Spleen (tissue), 11 donors: ENCODE data around the gene MACROD2. TPM values are rescaled to one million over a fixed set of nuclear protein-coding genes. Genes with fewer than 3 reads are reported as not detected.

ENCODE experiments used
- DNase-seq: peaks from one replicate; pipeline ENCODE4 v3.0.0-alpha.2; 2020
- H3K27ac ChIP-seq, 8 donors: fragments of 200-600 bp; sonication (generic) in 7 of 8; 1 replicate in 4 of 8; 2 replicates in 4 of 8; pipeline versions ENCODE4 v1.5.0 to v1.8.0; 2016 to 2021; ENCODE audit warnings: inconsistent platforms in 4 of 8, mild to moderate bottlenecking in 4 of 8, moderate library complexity in 1 of 8
- H3K27me3 ChIP-seq, 7 donors: fragments of 200-600 bp; sonication (generic) in 6 of 7; replicated peaks in 1 of 7; 1 replicate in 4 of 7; 2 replicates in 3 of 7; pipeline versions ENCODE4 v1.5.0 to v1.8.0; 2016 to 2021; ENCODE audit warnings: inconsistent platforms in 3 of 7, mild to moderate bottlenecking in 1 of 7
- H3K36me3 ChIP-seq, 6 donors: fragments of 200-600 bp; sonication (generic) in 5 of 6; 1 replicate in 4 of 6; 2 replicates in 2 of 6; pipeline versions ENCODE4 v1.5.0 to v1.8.0; 2016 to 2021; ENCODE audit warnings: inconsistent platforms in 2 of 6
- H3K4me1 ChIP-seq, 6 donors: fragments of 200-600 bp; sonication (generic) in 5 of 6; 1 replicate in 3 of 6; 2 replicates in 3 of 6; pipeline versions ENCODE4 v1.5.0 to v1.8.0; 2016 to 2021; ENCODE audit warnings: inconsistent platforms in 3 of 6
- H3K4me3 ChIP-seq, 8 donors: fragments of 200-600 bp; sonication (generic) in 7 of 8; 1 replicate in 4 of 8; 2 replicates in 4 of 8; pipeline versions ENCODE4 v1.5.0 to v1.8.0; 2016 to 2021; ENCODE audit warnings: inconsistent platforms in 4 of 8, mild to moderate bottlenecking in 4 of 8, moderate library complexity in 2 of 8
- H3K9me3 ChIP-seq, 8 donors: fragments of 200-600 bp; sonication (generic) in 7 of 8; 1 replicate in 4 of 8; 2 replicates in 4 of 8; pipeline versions ENCODE4 v1.5.0 to v1.8.0; 2016 to 2021; ENCODE audit warnings: inconsistent platforms in 4 of 8
- CTCF ChIP-seq, 11 experiments: fragments of 200-600 bp in 7 of 11; fragments of 450-650 bp in 4 of 11; sonication (generic) in 4 of 11; IDR thresholded peaks in 8 of 11; conservative IDR thresholded peaks in 3 of 11; 1 replicate in 7 of 11; 2 replicates in 4 of 11; pipeline versions ENCODE4 v1.4.0 to v1.8.0; 2016 to 2021; ENCODE audit warnings: antibody characterized with exemption in 11 of 11, inconsistent platforms in 4 of 11, mild to moderate bottlenecking in 1 of 11
- POLR2A ChIP-seq, 3 donors: fragments of 450-650 bp; IDR thresholded peaks; one replicate each; pipeline ENCODE4 v1.5.1; 2017; ENCODE audit warnings: antibody characterized with exemption in 3 of 3, mild to moderate bottlenecking in 1 of 3
- POLR2AphosphoS5 ChIP-seq, 3 donors: sonication (generic); formaldehyde crosslinking; IDR thresholded peaks; one replicate each; pipeline ENCODE4 v1.5.1; 2017; ENCODE audit warnings: antibody characterized with exemption in 3 of 3
- WGBS, 5 donors: extraction: QIAGEN DNeasy Blood & Tissue Kit in 3 of 5; methylation state at CpG; one replicate each; pipeline versions ENCODE4 v1.1.5 to v1.1.7; 2013 to 2018; 5-methylcytosine and 5-hydroxymethylcytosine counted together
- intact Hi-C: fragments of 100-400 bp; cut with DNase I; formaldehyde crosslinking; loops from one replicate; pipeline ENCODE4 v1.15.0; 2023; ENCODE audit warnings: low total_unique reads
- polyA plus RNA-seq, 3 donors: library from polyadenylated mRNA; stranded (reverse); fragments of 200-250 nt; gene quantifications; one replicate each; pipeline ENCODE4 v1.2.1, GENCODE V29; 2013
- total RNA-seq, 7 donors: library from RNA; depleted of rRNA in 3 of 7; stranded (reverse); fragments of >200 nt in 3 of 7; fragmentation: NEBNext Ultra II Directional in 4 of 7; extraction: Animal tissue kit (Norgen Biotek cat#: 25700) in 4 of 7; gene quantifications; one replicate each; pipeline versions ENCODE4 v1.1.0 to v1.2.1, GENCODE V29; 2016 to 2021
- donor health status: healthy with polysubstance abuse.
- donor health status: DM: no; HTN: no; CAD: no; lungs with moderate emphysema.
- donor health status: DM: no; HTN: no; CAD: no.
- donor health status: Bipolar disorder and iron deficiency.
- donor health status: healthy.
- donor health status: DM: no; HTN: no; CAD: no.
- donor health status: DM: yes; HTN: yes; CAD: no.

The MACROD2 gene
- total and polyA plus RNA-seq, 10 donors, result 1.5 to 4.7 (median 3.4) TPM

- WGBS, 5 donors, result 76 to 94% (median 83%) methylated on average over 3 of the region's 3 CpGs
Observed at GRCh38 chr20:15288106-15288505, 1292.8 kb downstream of the MACROD2 start.

GRCh38 chr20:15289337-15289736 lies 1294.0 kb downstream of the MACROD2 start:
- H3K36me3 ChIP-seq, result no peaks in the 10 kb centered on the region
- no peak for DNase-seq
- H3K27me3 ChIP-seq, result no peaks in the 10 kb centered on the region
- no peak overlapping the region for H3K4me3 ChIP-seq
- no peaks in the 10 kb centered on the region for H3K9me3 ChIP-seq
- 57 to 79% (median 59%) methylated on average over 4 of the region's 4 CpGs for WGBS, 5 donors
- no peaks in the 10 kb centered on the region for H3K4me1 ChIP-seq
- intact Hi-C loops, result no loop called here
- H3K27ac ChIP-seq, result no peak overlapping the region
- TF ChIP-seq POLR2A (IDR thresholded peaks at IDR 0.05), result no peak
- TF ChIP-seq POLR2AphosphoS5 (IDR thresholded peaks at IDR 0.05), result no peak
- TF ChIP-seq CTCF (IDR thresholded peaks at IDR 0.05 in 8 of 11, conservative IDR thresholded peaks at IDR 0.05 in 3 of 11), result no peak

More at GRCh38 chr20:15288106-15288505, 1292.8 kb downstream of the MACROD2 start:
- H3K4me1 ChIP-seq, result no peaks in the 10 kb centered on the region
- H3K27me3 ChIP-seq, result no peaks in the 10 kb centered on the region
- no peak for DNase-seq
- no peaks in the 10 kb centered on the region for H3K36me3 ChIP-seq
- TF ChIP-seq POLR2A (IDR thresholded peaks at IDR 0.05) (no peak), CTCF (IDR thresholded peaks at IDR 0.05 in 8 of 11, conservative IDR thresholded peaks at IDR 0.05 in 3 of 11) (no peak), POLR2AphosphoS5 (IDR thresholded peaks at IDR 0.05) (no peak)
- H3K9me3 ChIP-seq, result no peaks in the 10 kb centered on the region
- no peak overlapping the region for H3K27ac ChIP-seq
- intact Hi-C loops, result no loop called here
- H3K4me3 ChIP-seq, result no peak overlapping the region

- 79 to 90% (median 84%) methylated on average over 4 of the region's 4 CpGs for WGBS, 5 donors
- Histone ChIP-seq H3K27me3 (no peaks in the 10 kb centered on the region), H3K4me3 (no peak overlapping the region), H3K9me3 (no peaks in the 10 kb centered on the region), H3K36me3 (no peaks in the 10 kb centered on the region), H3K27ac (no peak overlapping the region), H3K4me1 (no peaks in the 10 kb centered on the region)
- intact Hi-C loops, result no loop called here
- DNase-seq, result no peak
- no peak for TF ChIP-seq CTCF (IDR thresholded peaks at IDR 0.05 in 8 of 11, conservative IDR thresholded peaks at IDR 0.05 in 3 of 11)
- TF ChIP-seq POLR2A (IDR thresholded peaks at IDR 0.05), result no peak
- TF ChIP-seq POLR2AphosphoS5 (IDR thresholded peaks at IDR 0.05), result no peak
Observed at GRCh38 chr20:15292405-15292804, 1297.1 kb downstream of the MACROD2 start.

GRCh38 chr20:15296422-15296821 lies 1301.1 kb downstream of the MACROD2 start:
- Histone ChIP-seq H3K4me3 (no peak overlapping the region), H3K9me3 (no peaks in the 10 kb centered on the region)
- no peak for TF ChIP-seq CTCF (IDR thresholded peaks at IDR 0.05 in 8 of 11, conservative IDR thresholded peaks at IDR 0.05 in 3 of 11)
- TF ChIP-seq POLR2AphosphoS5 (IDR thresholded peaks at IDR 0.05), result no peak
- no peak for TF ChIP-seq POLR2A (IDR thresholded peaks at IDR 0.05)

More at GRCh38 chr20:15296422-15296821, 1301.1 kb downstream of the MACROD2 start:
- DNase-seq, result no peak
- H3K4me1 ChIP-seq, result no peaks in the 10 kb centered on the region
- H3K36me3 ChIP-seq, result no peaks in the 10 kb centered on the region
- intact Hi-C loops, result no loop called here
- H3K27me3 ChIP-seq, result no peaks in the 10 kb centered on the region
- no peak overlapping the region for H3K27ac ChIP-seq
